ENCODE data around the gene COL4A4. TPM values are rescaled to one million over a fixed set of nuclear protein-coding genes. Genes with fewer than 3 reads are reported as not detected.

Gene COL4A4
- total and polyA plus RNA-seq, 4 experiments from 2014 or later: 0.03 to 0.10 TPM; not detected in 2

DNA sequence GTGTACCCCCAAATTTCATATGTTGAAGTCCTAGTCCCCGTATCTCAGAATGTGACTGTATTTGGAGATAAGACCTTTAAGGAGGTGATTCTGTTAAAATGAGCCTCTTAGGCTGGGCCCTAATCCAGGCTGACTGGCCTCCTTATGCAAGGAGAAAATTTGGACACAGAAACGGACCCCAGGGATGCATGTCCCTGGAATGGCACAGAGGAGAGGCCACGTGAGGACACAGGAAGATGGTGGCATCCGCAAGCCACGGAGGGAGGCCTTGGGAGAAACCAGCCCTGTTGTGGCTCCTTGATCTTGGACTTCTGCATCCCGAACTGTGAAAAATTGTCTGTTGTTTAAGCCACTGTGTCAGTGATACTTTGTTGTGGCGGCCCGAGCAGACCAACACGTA lies 150.7 kb downstream of the COL4A4 start:
- Histone ChIP-seq H3K4me3 (ENCODE audit: low read length in 2 of 2) (no peak overlapping the region), H3K4me1 (ENCODE audit: insufficient read depth, low read length) (no peaks in the 10 kb centered on the region), H3K9me3 (ENCODE audit: control insufficient read depth in 1 of 2, low read length in 2 of 2) (no peaks in the 10 kb centered on the region), H3K27ac (ENCODE audit: low read depth, low read length) (no peak overlapping the region), H3K36me3 (ENCODE audit: insufficient read depth, low read length) (no peaks in the 10 kb centered on the region), H3K27me3 (ENCODE audit: insufficient read depth, low read length) (no peaks in the 10 kb centered on the region)
- DNase-seq: no peak
- no peak overlapping the region for H3K27ac Mint-ChIP-seq
- peaks cover 0 to 3% (median 0%) of the 10 kb centered on the region in 8 donors for H3K9me3 Mint-ChIP-seq
- H3K36me3 Mint-ChIP-seq: no peaks in the 10 kb centered on the region
- no peak overlapping the region for H3K4me3 Mint-ChIP-seq
- H3K4me1 Mint-ChIP-seq: no peaks in the 10 kb centered on the region
- intact Hi-C loops (cut with micrococcal nuclease): no loop called here
- POLR2A ChIA-PET (ENCODE audit: partially characterized antibody): no interaction called here
- CTCF ChIA-PET (ENCODE audit: partially characterized antibody): no interaction called here
- H3K27me3 Mint-ChIP-seq: peaks cover 5 to 6% of the 10 kb centered on the region in 2 donors

DNA sequence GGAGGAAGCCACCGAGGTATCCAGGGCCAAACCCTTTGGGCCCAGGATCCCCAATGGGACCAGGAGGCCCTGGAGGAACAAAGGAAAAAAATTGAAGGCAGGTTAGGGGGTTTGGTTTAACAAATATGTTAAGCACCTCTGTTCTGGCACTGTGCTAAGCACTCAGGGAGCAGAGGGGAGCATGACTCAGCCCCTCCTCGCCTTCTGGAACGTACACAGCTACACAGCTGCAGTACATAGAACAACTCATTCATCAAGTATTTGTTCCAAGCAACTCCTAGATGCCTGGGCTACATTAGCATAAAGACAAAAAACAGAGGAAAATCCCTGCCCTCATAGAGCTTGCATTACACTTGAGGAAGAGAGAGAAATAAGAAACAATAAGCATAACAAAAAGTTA lies 153.6 kb downstream of the COL4A4 start:
- Mint-ChIP-seq H3K4me1 (no peaks in the 10 kb centered on the region), H3K27ac (peak overlapping the region in 1 of 7 donors; percentile 57), H3K4me3 (no peak overlapping the region), H3K27me3 (peaks cover 4 to 6% of the 10 kb centered on the region in 2 donors), H3K36me3 (no peaks in the 10 kb centered on the region), H3K9me3 (peaks cover 0 to 3% (median 0%) of the 10 kb centered on the region in 8 donors)
- Histone ChIP-seq H3K4me3 (ENCODE audit: low read length in 2 of 2) (no peak overlapping the region), H3K4me1 (ENCODE audit: insufficient read depth, low read length) (no peaks in the 10 kb centered on the region), H3K36me3 (ENCODE audit: insufficient read depth, low read length) (no peaks in the 10 kb centered on the region), H3K27me3 (ENCODE audit: insufficient read depth, low read length) (no peaks in the 10 kb centered on the region), H3K27ac (ENCODE audit: low read depth, low read length) (no peak overlapping the region), H3K9me3 (ENCODE audit: control insufficient read depth in 1 of 2, low read length in 2 of 2) (no peaks in the 10 kb centered on the region)
- intact Hi-C loops (cut with micrococcal nuclease): no loop called here
- ChIA-PET CTCF (ENCODE audit: partially characterized antibody) (no interaction called here), POLR2A (ENCODE audit: partially characterized antibody) (no interaction called here)
- no peak for DNase-seq

DNA sequence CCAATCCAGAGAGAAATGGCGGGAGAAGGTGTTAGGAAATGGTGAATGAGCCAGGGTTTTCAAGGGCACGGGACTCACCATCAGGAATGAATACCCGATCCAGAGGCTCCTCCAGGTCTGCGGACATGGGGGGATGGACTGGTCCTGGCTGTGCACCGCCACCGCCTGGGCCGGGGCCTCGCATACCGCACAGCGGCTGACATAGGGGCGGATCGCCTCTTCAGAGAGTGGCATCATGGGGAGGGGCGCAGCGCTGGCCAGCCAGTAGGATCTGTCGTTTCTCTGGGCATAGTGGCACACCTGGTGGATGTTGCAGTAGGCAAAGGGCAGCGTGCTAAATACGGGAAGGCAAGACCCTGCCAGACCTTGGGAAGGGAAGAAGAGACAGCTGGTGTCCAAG lies 156.1 kb downstream of the COL4A4 start:
- no peaks in the 10 kb centered on the region for H3K4me1 ChIP-seq (ENCODE audit: insufficient read depth, low read length)
- no peak overlapping the region for H3K4me3 Mint-ChIP-seq
- H3K9me3 Mint-ChIP-seq: peaks cover 0 to 7% (median 0%) of the 10 kb centered on the region in 8 donors
- H3K27ac Mint-ChIP-seq: no peak overlapping the region
- ChIA-PET CTCF (ENCODE audit: partially characterized antibody) (no interaction called here), POLR2A (ENCODE audit: partially characterized antibody) (no interaction called here)
- no peak overlapping the region for H3K27ac ChIP-seq (ENCODE audit: low read depth, low read length)
- no peaks in the 10 kb centered on the region for H3K9me3 ChIP-seq (ENCODE audit: control insufficient read depth in 1 of 2, low read length in 2 of 2)
- H3K27me3 ChIP-seq (ENCODE audit: insufficient read depth, low read length): no peaks in the 10 kb centered on the region
- no peak overlapping the region for H3K4me3 ChIP-seq (ENCODE audit: low read length in 2 of 2)
- DNase-seq: no peak
- H3K27me3 Mint-ChIP-seq: no peaks in the 10 kb centered on the region
- no peaks in the 10 kb centered on the region for H3K4me1 Mint-ChIP-seq
- H3K36me3 Mint-ChIP-seq: no peaks in the 10 kb centered on the region
- H3K36me3 ChIP-seq (ENCODE audit: insufficient read depth, low read length): no peaks in the 10 kb centered on the region
- intact Hi-C loops (cut with micrococcal nuclease): no loop called here

DNA sequence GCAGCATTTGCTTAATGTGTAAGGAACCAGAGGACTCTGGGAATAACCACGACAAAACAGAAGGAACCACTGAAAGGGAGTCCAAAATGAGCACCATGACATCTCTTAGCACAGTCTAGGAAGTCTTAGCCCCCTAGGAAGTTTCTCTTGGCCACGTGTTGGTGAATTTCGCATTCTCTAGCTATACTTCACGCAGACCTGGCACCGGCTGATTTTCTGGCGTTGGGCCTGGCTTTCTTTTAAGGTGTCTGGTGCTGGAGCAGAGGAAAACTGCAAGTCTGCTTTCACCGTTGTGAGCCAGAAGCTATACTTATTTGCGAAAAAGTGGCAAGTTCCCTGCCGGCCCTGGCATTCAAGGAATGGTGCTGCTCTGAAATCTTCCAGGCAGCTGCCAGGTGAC lies 156.9 kb downstream of the COL4A4 start:
- peaks cover 0 to 4% of the 10 kb centered on the region in 2 donors for H3K36me3 Mint-ChIP-seq
- no peak for DNase-seq
- H3K27me3 Mint-ChIP-seq: no peaks in the 10 kb centered on the region
- Histone ChIP-seq H3K27me3 (ENCODE audit: insufficient read depth, low read length) (no peaks in the 10 kb centered on the region), H3K36me3 (ENCODE audit: insufficient read depth, low read length) (no peaks in the 10 kb centered on the region), H3K4me1 (ENCODE audit: insufficient read depth, low read length) (no peaks in the 10 kb centered on the region), H3K4me3 (ENCODE audit: low read length in 2 of 2) (no peak overlapping the region), H3K27ac (ENCODE audit: low read depth, low read length) (no peak overlapping the region), H3K9me3 (ENCODE audit: control insufficient read depth in 1 of 2, low read length in 2 of 2) (no peaks in the 10 kb centered on the region)
- POLR2A ChIA-PET (ENCODE audit: partially characterized antibody): no interaction called here
- intact Hi-C loops (cut with micrococcal nuclease): no loop called here
- peaks cover 0 to 7% (median 0%) of the 10 kb centered on the region in 8 donors for H3K9me3 Mint-ChIP-seq
- CTCF ChIA-PET (ENCODE audit: partially characterized antibody): no interaction called here
- H3K27ac Mint-ChIP-seq: no peak overlapping the region
- no peak overlapping the region for H3K4me3 Mint-ChIP-seq
- no peaks in the 10 kb centered on the region for H3K4me1 Mint-ChIP-seq

DNA sequence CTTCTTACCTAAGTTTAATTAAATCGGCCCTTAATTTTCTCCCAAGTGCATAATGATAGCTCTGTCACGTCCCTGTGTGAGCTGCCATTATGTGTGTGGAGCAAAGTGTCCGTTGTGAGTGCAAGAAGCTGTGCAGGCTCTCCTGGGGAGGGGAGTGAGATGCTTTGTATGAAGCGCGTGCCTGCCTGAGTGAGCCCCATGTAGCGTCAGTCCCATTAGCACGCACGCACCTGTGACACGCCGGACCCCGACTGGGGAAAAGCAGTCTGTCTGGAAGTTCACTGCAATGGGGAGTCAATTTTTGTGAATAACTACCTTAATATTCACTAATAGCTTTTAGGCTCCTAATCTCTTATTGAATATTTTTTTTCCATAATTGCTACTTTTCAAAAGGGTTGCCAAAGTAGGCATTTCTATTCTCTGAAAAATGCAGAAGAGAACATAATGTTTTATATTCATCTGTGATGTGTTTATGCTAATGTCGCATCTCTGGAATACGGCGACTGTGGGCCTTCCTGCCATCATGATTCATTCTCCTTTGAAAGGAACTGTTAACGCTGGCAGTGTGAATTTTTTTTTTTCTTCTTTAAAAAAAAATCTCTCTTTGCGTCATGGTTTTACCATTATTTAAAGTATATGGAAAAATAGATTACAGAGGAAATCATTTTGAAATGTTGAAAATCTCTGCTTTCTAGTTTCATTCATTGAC lies 157.7 kb downstream of the COL4A4 start:
- no peaks in the 10 kb centered on the region for H3K4me1 ChIP-seq (ENCODE audit: insufficient read depth, low read length)
- Mint-ChIP-seq H3K9me3 (peaks cover 0 to 7% (median 0%) of the 10 kb centered on the region in 8 donors), H3K27me3 (no peaks in the 10 kb centered on the region), H3K27ac (no peak overlapping the region), H3K4me1 (no peaks in the 10 kb centered on the region), H3K36me3 (peaks cover 3 to 7% of the 10 kb centered on the region in 2 donors), H3K4me3 (no peak overlapping the region)
- H3K27me3 ChIP-seq (ENCODE audit: insufficient read depth, low read length): no peaks in the 10 kb centered on the region
- H3K27ac ChIP-seq (ENCODE audit: low read depth, low read length): no peak overlapping the region
- no peaks in the 10 kb centered on the region for H3K36me3 ChIP-seq (ENCODE audit: insufficient read depth, low read length)
- ChIA-PET CTCF (ENCODE audit: partially characterized antibody) (no interaction called here), POLR2A (ENCODE audit: partially characterized antibody) (no interaction called here)
- intact Hi-C loops (cut with micrococcal nuclease): no loop called here
- no peak overlapping the region for H3K4me3 ChIP-seq (ENCODE audit: low read length in 2 of 2)
- no peak for DNase-seq
- H3K9me3 ChIP-seq (ENCODE audit: control insufficient read depth in 1 of 2, low read length in 2 of 2): no peaks in the 10 kb centered on the region

DNA sequence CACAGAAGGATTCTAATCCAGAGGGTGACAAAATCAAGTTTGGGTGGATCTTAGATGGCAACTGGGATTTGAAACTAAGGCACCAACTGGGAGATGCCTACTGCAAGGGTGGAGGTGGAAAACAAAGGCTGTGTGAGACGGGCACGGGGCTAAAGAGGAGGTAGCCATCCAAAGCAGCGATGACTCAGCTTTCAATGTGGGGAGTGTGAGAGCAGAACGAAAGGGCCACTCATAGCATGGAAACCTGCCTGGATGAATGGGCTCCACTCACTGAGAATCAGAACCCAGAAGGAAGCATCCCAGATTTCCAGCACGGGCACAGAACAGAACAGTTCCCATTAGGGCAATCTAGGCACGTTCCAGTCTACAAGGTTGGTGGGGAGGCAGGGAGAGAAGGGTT lies 159.5 kb downstream of the COL4A4 start:
- H3K9me3 Mint-ChIP-seq: peaks cover 0 to 7% (median 0%) of the 10 kb centered on the region in 8 donors

DNA sequence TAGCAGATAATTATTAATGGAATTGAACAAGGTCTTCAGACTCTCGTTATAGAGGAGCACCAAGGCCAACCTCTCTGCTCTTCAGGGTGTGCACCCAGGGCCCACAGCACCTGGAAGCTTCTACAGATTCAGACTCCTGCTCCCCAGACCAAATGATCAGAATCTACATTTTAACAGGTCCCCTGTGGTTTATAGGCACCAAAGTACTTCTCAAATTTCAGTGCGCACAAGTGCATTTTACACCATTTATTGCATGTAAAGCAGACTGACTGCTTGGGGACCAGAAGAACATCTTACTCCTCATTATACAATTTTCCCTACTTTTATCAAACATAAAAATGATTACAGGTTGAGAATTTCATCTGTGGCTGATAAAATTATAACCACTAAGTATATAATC lies 163.9 kb downstream of the COL4A4 start:
- no peaks in the 10 kb centered on the region for H3K9me3 ChIP-seq (ENCODE audit: control insufficient read depth in 1 of 2, low read length in 2 of 2)
- H3K27ac ChIP-seq (ENCODE audit: low read depth, low read length): no peak overlapping the region
- Mint-ChIP-seq H3K27me3 (no peaks in the 10 kb centered on the region), H3K36me3 (peaks cover 40 to 54% of the 10 kb centered on the region in 2 donors), H3K4me3 (no peak overlapping the region), H3K4me1 (no peaks in the 10 kb centered on the region), H3K9me3 (peaks cover 0 to 5% (median 0%) of the 10 kb centered on the region in 8 donors), H3K27ac (no peak overlapping the region)
- H3K4me1 ChIP-seq (ENCODE audit: insufficient read depth, low read length): no peaks in the 10 kb centered on the region
- no peaks in the 10 kb centered on the region for H3K27me3 ChIP-seq (ENCODE audit: insufficient read depth, low read length)
- H3K36me3 ChIP-seq (ENCODE audit: insufficient read depth, low read length): peaks cover 6% of the 10 kb centered on the region
- DNase-seq: no peak
- ChIA-PET POLR2A (ENCODE audit: partially characterized antibody) (no interaction called here), CTCF (ENCODE audit: partially characterized antibody) (no interaction called here)
- intact Hi-C loops (cut with micrococcal nuclease): no loop called here
- H3K4me3 ChIP-seq (ENCODE audit: low read length in 2 of 2): no peak overlapping the region

More for the DNA sequence above, 159.5 kb downstream of the COL4A4 start:
- Histone ChIP-seq H3K4me1 (ENCODE audit: insufficient read depth, low read length) (no peaks in the 10 kb centered on the region), H3K4me3 (ENCODE audit: low read length in 2 of 2) (no peak overlapping the region), H3K9me3 (ENCODE audit: control insufficient read depth in 1 of 2, low read length in 2 of 2) (no peaks in the 10 kb centered on the region), H3K27ac (ENCODE audit: low read depth, low read length) (no peak overlapping the region), H3K27me3 (ENCODE audit: insufficient read depth, low read length) (no peaks in the 10 kb centered on the region), H3K36me3 (ENCODE audit: insufficient read depth, low read length) (no peaks in the 10 kb centered on the region)
- H3K27ac Mint-ChIP-seq: no peak overlapping the region
- H3K4me3 Mint-ChIP-seq: no peak overlapping the region
- intact Hi-C loops (cut with micrococcal nuclease): no loop called here
- DNase-seq: no peak
- H3K4me1 Mint-ChIP-seq: no peaks in the 10 kb centered on the region
- H3K27me3 Mint-ChIP-seq: no peaks in the 10 kb centered on the region
- ChIA-PET CTCF (ENCODE audit: partially characterized antibody) (no interaction called here), POLR2A (ENCODE audit: partially characterized antibody) (no interaction called here)
- H3K36me3 Mint-ChIP-seq: peaks cover 15 to 22% of the 10 kb centered on the region in 2 donors

Data from CD4-positive, alpha-beta memory T cell (primary cell).